ENCODE data around the gene SARM1.
"Not testable (repeated sequence)": the region's sequence is repeated elsewhere in the genome, so short reads cannot be mapped to it uniquely, and the experiment has no call there.

Gene SARM1

GRCh38 chr17:28397275-28397674 lies 25.8 kb downstream of the SARM1 start:
- DNase-seq = no peak

GRCh38 chr17:28397687-28398279 lies 26.3 kb downstream of the SARM1 start:
- no peak for DNase-seq

- DNase-seq = no peak
These were observed 26.9 kb downstream of the SARM1 start for GRCh38 chr17:28398280-28398981.

GRCh38 chr17:28399808-28400207 lies 28.3 kb downstream of the SARM1 start:
- DNase-seq = no peak

GRCh38 chr17:28402224-28402630 lies 30.7 kb downstream of the SARM1 start:
- peak; percentile 15 for DNase-seq

- no peak for DNase-seq
These were observed 31.4 kb downstream of the SARM1 start for GRCh38 chr17:28402844-28403243.

GRCh38 chr17:28404007-28404406 lies 32.5 kb downstream of the SARM1 start:
- DNase-seq = no peak

GRCh38 chr17:28404461-28404811 lies 32.9 kb downstream of the SARM1 start:
- DNase-seq = no peak

- DNase-seq = no peak
These were observed 33.5 kb downstream of the SARM1 start for GRCh38 chr17:28404812-28405570.

- DNase-seq = peak; percentile 49
These were observed 34.4 kb downstream of the SARM1 start, which contains the start of gene SLC46A1 for GRCh38 chr17:28405632-28406472. Gene SLC46A1 (minus strand): TSS chr17:28406212. CDS start chr17:28406114, 98 bp downstream.

- peak; percentile 46 for DNase-seq
These were observed 35.0 kb downstream of the SARM1 start for GRCh38 chr17:28406473-28406814.

- DNase-seq = peak; percentile 50
These were observed 35.9 kb downstream of the SARM1 start for GRCh38 chr17:28407130-28407973.

GRCh38 chr17:28407974-28408306 lies 36.4 kb downstream of the SARM1 start:
- DNase-seq = no peak

GRCh38 chr17:28412099-28412498 lies 40.6 kb downstream of the SARM1 start:
- no peak for DNase-seq

- no peak for DNase-seq
These were observed 42.3 kb downstream of the SARM1 start for GRCh38 chr17:28413804-28414203.

- no peak for DNase-seq
These were observed 44.4 kb downstream of the SARM1 start for GRCh38 chr17:28415886-28416285.

- DNase-seq = peak; percentile 76
These were observed 45.3 kb downstream of the SARM1 start for GRCh38 chr17:28416703-28417311.

- no peak for DNase-seq
These were observed 50.4 kb downstream of the SARM1 start for GRCh38 chr17:28421787-28422305.

- no peak for DNase-seq
These were observed 53.7 kb downstream of the SARM1 start for GRCh38 chr17:28425206-28425605.

- DNase-seq = no peak
These were observed 54.6 kb downstream of the SARM1 start for GRCh38 chr17:28426081-28426519.

GRCh38 chr17:28427371-28427770 lies 55.9 kb downstream of the SARM1 start:
- DNase-seq = no peak

- not testable (repeated sequence) for DNase-seq
These were observed 56.5 kb downstream of the SARM1 start for GRCh38 chr17:28427982-28428381.

Data from NCI-H526 treated with DMSO at 0.1 percent for 48 hours (cell line).